GM23338 (cell line): Measurements from ENCODE around the gene ATF5.

Experiments
- CREB1 ChIP-seq: fragments of 250-450 bp; sonication (Bioruptor Pico); IDR thresholded peaks from 2 replicates; pipeline ENCODE4 v1.5.0; 2020; ENCODE audit warnings: low read depth, mild to moderate bottlenecking, moderate library complexity
- CTCF ChIP-seq, 2 experiments: fragments of 200-600 bp in 1 of 2; sonication (generic) in 1 of 2; conservative IDR thresholded peaks; 2 replicates each; pipeline versions ENCODE4 v1.5.1 to v1.6.1; 2016 to 2017; ENCODE audit warnings: antibody characterized with exemption in 2 of 2, low read depth in 2 of 2, mild to moderate bottlenecking in 2 of 2, moderate library complexity in 1 of 2
- EZH2 ChIP-seq: fragments of 200-600 bp; sonication (generic); IDR thresholded peaks from one replicate; pipeline ENCODE4 v1.8.0; 2017; ENCODE audit warnings: antibody characterized with exemption, mild to moderate bottlenecking, low read depth; ENCODE audit not compliant: unreplicated experiment
- EZH2phosphoT487 ChIP-seq: fragments of 200-600 bp; sonication (generic); IDR thresholded peaks from one replicate; pipeline ENCODE4 v1.8.1; 2018; ENCODE audit warnings: antibody characterized with exemption; ENCODE audit not compliant: unreplicated experiment
- JUNB ChIP-seq: IDR thresholded peaks from one replicate; pipeline ENCODE4 v1.6.1; 2016; ENCODE audit warnings: antibody characterized with exemption; ENCODE audit not compliant: unreplicated experiment
- POLR2AphosphoS5 ChIP-seq: IDR thresholded peaks from 2 replicates; pipeline ENCODE4 v1.6.1; 2016; ENCODE audit warnings: antibody characterized with exemption, low read depth
- REST ChIP-seq: IDR thresholded peaks from one replicate; pipeline ENCODE4 v1.6.1; 2018; ENCODE audit warnings: antibody characterized with exemption; ENCODE audit not compliant: unreplicated experiment
- STAT1 ChIP-seq: IDR thresholded peaks from one replicate; pipeline ENCODE4 v1.6.1; 2016; ENCODE audit warnings: antibody characterized with exemption; ENCODE audit not compliant: unreplicated experiment
- ZNF114 ChIP-seq: fragments of 250-450 bp; sonication (Bioruptor Pico); IDR thresholded peaks from 2 replicates; pipeline ENCODE4 v1.5.0; 2020; ENCODE audit warnings: mild to moderate bottlenecking, moderate library complexity

GRCh38 chr19:49908480-49909420, 20.3 kb upstream of the ATF5 start:
- no peak for TF ChIP-seq CTCF (conservative IDR thresholded peaks at IDR 0.05; ENCODE audit: low read depth in 2 of 2)
- TF ChIP-seq EZH2 = no peak
- TF ChIP-seq ZNF114 (CRISPR knock-in tag) = no peak
- TF ChIP-seq EZH2phosphoT487 = no peak
- no peak for TF ChIP-seq REST
- TF ChIP-seq JUNB = no peak
- no peak for TF ChIP-seq POLR2AphosphoS5
- no peak for TF ChIP-seq STAT1
- TF ChIP-seq CREB1 (CRISPR knock-in tag) = no peak
